Measurements from ENCODE around the gene CES3.

- TF ChIP-seq POLR2A (IDR thresholded peaks at IDR 0.05): no peak
- no peak for TF ChIP-seq CTCF (IDR thresholded peaks at IDR 0.05)
These were observed 50.2 kb downstream of the CES3 start for GRCh38 chr16:67011274-67011673.
